Measurements from ENCODE around the gene METTL26.

The METTL26 gene

DNA sequence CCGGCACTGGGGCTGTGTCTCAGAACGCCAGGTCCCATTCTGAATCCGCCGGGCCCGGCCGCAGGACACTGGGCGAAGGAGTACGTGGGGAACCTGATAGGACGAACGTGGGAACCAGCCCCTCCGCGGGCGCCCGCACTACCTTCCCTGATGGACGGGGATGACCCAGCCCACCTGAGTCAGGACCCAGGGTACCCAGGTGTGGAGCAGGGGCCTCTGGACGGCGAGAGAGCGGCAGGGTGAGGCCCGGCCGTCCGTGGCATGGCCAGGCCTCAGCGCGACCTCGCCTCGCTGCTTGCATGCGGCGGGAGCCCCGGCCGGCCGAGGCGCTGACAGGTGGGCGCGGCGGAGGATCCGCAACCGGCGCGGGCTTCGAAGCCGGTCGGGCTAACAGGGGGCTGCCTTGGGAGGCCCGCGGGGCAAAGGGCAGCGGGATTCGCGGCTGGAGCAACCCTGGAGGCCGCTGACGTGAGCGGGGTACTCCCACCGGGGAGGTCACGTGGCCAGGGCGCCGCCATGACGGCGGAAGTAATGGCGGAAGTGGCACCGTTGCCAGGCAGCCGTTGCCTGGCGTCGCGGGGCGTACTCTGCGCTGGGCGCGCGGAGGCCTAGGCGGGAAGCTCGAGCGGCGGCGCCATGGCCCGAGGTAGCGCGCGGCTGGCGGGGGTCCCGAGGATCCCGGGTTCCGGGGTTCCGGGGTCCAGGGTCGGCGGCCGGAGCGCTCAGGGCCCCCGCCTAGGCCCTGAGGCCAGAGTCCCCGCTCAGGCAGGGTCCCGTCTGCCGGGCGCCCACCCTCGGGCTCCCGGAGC, 12.9 kb upstream of the METTL26 start, which contains the start of gene WDR90:
Gene WDR90, plus strand, starts transcription at position 585 of the 809 bp plus-strand sequence. Its CDS starts 52 bp downstream, at position 637.
- TF ChIP-seq, protein P1, sequence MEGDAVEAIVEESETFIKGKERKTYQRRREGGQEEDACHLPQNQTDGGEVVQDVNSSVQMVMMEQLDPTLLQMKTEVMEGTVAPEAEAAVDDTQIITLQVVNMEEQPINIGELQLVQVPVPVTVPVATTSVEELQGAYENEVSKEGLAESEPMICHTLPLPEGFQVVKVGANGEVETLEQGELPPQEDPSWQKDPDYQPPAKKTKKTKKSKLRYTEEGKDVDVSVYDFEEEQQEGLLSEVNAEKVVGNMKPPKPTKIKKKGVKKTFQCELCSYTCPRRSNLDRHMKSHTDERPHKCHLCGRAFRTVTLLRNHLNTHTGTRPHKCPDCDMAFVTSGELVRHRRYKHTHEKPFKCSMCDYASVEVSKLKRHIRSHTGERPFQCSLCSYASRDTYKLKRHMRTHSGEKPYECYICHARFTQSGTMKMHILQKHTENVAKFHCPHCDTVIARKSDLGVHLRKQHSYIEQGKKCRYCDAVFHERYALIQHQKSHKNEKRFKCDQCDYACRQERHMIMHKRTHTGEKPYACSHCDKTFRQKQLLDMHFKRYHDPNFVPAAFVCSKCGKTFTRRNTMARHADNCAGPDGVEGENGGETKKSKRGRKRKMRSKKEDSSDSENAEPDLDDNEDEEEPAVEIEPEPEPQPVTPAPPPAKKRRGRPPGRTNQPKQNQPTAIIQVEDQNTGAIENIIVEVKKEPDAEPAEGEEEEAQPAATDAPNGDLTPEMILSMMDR (conservative IDR thresholded peaks at IDR 0.05) = no peak
- H3K27ac ChIP-seq = peak within 1 kb of the TSS; percentile 75

GRCh38 chr16:648071-648780, 12.1 kb upstream of the METTL26 start:
- H3K27ac ChIP-seq = peak overlapping the region; percentile 75
- TF ChIP-seq, protein P1 (conservative IDR thresholded peaks at IDR 0.05) = peak; percentile 29

- TF ChIP-seq, protein P1 (conservative IDR thresholded peaks at IDR 0.05) = no peak
- H3K27ac ChIP-seq = no peak overlapping the region
Observed at GRCh38 chr16:647173-647902, 11.2 kb upstream of the METTL26 start.

DNA sequence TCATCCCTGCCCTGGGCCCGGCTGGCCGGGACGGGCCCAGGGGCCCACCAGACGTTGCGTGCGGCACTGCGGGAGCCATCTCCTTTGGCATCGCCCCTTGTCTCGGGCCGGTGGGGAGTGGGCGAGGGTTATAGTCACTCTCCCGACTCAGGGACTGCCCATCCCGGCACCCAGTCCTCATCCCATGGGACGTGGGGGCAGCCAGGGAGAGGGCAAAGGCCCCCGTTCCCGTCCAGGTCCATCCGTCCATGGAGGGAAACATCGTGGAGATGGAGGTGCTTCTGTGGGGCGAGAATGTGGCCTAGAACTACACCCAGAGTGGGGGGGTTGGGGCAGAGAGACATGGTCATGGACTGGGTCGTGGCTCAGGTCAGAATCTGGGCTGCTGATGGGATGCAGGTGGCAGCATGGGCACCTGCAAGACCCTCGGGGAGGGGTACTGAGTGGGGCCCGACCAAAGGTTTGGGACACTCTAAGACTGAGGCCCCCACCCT, 10.6 kb upstream of the METTL26 start:
- TF ChIP-seq, protein P1 (conservative IDR thresholded peaks at IDR 0.05) = no peak
- no peak overlapping the region for H3K27ac ChIP-seq

GRCh38 chr16:645852-646678, 10.0 kb upstream of the METTL26 start:
- H3K27ac ChIP-seq = no peak overlapping the region
- TF ChIP-seq, protein P1 (conservative IDR thresholded peaks at IDR 0.05) = no peak

- H3K27ac ChIP-seq = no peak overlapping the region
- TF ChIP-seq, protein P1 (conservative IDR thresholded peaks at IDR 0.05) = no peak
Observed at GRCh38 chr16:644556-644955, 8.5 kb upstream of the METTL26 start.
